Measurements from ENCODE around the gene KIFC3.
A peak's percentile ranks its signal among the peaks of the same experiment; 100 is the strongest.
"Not testable (repeated sequence)": the region's sequence is repeated elsewhere in the genome, so short reads cannot be mapped to it uniquely, and the experiment has no call there.

The KIFC3 gene

DNA sequence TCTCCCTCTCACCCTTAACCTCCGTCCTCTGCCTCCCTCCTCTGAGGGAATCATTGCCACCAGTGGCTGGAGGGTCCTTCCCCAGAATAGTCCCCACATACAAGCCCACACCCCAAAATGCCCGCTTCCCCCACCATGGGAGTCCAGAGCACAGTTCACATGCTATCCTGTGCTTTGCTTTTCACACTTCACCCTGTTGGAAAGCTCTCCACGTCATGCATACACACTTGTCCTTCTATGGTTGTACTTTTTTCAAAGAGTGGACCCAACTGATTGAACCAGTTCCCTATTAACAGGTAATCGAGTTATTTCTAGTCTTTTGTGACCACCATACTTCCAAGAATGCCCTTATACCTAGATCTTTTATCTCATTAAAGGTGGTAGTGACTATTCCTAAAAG lies 23.8 kb upstream of the KIFC3 start:
- DNase-seq (ENCODE audit: insufficient read length, low spot score) (no peak), FAIRE-seq (no peak)

DNA sequence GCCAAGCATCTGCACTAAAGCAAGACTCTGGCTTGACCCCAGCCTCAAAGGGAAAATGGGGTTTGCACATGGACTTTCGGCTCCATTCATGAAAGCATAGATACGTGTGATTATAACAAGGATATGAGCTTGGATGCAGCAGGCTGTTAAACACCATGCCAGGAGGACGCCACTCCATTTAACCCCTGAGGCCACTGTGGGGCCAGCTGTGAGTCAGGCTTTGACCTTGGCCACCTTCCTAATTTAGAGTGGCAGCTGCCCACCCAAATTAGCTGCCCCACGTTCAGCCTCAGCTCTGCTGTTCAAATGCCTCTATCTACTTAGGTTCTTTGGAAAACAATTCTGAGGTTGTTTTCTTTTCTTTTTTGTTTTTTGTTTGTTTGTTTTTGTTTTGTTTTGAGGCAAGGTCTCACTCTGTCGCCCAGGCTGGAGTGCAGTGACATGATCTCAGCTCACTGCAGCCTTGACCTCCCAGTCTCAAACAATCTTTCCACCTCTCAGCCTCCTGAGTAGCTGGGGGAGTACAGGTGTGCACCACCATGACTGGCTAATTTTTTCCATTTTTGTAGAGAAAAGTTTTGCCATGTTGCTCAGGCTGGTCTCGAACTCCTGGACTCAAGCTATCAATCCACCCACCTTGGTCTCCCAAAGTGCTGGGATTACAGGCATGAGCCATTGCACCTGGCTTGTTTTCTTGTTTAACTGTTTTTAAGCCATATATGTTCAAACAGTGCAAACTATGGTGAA lies 23.2 kb upstream of the KIFC3 start:
- FAIRE-seq (peak; percentile 26), DNase-seq (ENCODE audit: insufficient read length, low spot score) (no peak)

DNA sequence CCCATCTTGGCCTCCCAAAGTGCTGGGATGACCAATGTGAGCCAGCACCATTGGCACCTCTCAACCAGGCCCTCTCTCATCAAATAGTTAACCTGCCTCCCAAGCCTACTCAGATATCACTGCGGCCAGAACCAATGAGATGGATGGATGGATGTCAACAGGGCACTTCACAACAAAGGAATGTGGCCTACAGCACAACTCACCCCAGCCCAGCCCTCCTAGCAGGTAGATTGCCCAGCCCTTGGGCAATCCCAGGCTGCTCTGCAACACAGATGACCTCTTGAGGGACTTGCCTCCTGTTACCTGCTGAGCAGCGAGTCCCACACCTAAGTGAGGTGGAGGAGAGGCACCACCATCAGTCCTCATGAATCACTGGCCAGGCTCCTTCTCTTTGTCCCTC lies 22.6 kb upstream of the KIFC3 start:
- DNase-seq (ENCODE audit: insufficient read length, low spot score) (no peak), FAIRE-seq (peak; percentile 70)

DNA sequence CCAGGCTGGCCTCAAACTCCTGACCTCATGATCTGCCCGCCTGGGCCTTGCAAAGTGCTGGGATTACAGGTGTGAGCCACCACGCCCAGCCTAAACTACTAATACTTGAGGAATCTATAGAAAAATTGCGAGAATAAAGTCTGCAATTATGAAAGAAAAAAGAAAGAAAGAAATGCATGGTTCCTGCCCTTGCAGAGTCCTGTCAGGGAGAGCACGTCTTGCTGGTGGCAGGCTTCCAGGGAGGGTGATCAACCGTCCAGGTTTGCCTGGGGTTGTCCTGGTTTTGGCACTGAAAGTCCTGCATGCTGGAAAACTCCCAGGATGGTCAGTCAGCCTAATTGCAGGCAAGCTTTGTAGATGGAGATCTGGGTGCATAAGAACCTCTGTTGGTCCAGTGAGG lies 21.5 kb upstream of the KIFC3 start:
- FAIRE-seq (no peak), DNase-seq (ENCODE audit: insufficient read length, low spot score) (no peak)

DNA sequence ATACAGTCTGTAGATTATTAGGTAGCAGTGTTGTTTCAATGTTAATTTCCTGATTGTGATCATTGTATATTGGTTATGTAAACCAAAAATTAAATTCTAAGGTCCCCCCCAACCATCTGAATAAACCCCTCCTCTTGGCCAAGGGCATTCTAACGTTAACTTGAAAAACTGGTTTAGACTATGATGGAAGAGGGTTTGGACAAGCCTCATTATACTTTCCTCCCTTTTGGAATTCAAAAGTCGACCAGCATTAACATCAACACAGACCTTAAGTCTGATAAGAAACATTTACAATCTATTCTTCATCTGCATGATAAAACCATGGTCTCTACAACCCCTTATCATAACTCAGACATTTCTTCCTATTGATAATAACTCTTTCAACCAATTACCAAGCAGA lies 20.6 kb upstream of the KIFC3 start:
- DNase-seq (ENCODE audit: insufficient read length, low spot score) (no peak), FAIRE-seq (no peak)

DNA sequence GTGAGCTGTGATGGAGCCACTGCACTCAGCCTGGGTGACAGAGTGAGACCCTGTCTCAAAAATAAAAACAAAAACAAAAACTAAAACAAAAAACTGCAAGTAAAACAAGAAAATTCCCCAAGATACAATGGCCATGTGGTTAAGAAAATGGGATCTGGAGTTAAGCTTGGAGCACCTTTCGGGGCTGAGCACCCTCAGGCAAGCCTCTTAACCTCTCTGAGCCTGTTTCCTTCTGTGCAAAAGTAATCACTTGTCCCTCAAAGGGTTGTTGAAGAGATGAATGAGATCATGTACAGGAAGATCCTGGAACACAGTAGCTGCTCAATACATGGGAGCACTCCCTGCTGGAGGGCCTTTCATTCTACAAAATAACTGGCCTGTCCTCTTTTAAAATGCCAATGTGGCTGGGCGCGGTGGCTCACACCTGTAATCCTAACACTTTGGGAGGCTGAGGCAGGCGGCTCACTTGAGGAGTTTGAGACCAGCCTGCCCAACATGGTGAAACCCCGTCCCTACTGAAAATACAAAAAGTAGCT lies 19.8 kb upstream of the KIFC3 start:
- no peak for FAIRE-seq
- DNase-seq (ENCODE audit: insufficient read length, low spot score): no peak

DNA sequence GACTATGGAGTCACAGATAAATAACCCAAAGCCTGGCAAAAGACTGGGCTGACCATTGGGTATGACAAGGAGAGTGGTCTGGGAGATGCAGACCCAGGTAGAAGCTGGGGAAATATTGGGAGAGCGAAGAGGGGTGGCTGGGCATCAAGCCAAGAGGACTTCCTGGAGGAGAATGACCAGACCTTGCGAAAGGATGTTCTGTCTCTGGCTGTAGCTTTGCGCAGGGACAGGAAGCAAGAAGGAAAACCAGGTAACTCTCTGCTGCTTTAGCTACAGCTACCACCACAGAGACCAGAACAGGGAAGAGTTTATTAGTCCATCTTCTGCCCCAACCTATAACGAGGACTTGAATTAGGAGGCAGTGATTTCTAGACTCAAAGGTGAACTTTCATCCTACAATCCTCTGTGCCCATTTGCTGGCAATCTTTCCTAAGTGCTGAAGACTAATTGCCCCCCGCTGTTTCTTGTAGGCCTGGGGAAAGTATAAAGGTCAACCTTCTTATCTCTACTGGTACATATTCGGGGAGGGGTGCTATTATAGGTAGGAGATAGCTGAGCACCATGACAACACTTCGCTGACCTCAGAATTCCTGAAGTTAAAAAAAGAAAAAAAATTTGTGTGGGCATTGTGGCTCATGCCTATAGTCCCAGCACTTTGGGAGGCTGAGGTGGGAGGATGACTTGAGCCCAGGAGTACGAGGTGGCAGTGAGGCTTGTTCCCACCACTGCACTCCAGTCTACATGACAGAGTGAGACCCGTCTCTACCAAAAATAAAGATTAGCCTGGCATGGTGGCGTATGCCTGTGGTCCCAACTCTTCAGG lies 19.1 kb upstream of the KIFC3 start:
- DNase-seq (ENCODE audit: insufficient read length, low spot score) (no peak), FAIRE-seq (no peak)

DNA sequence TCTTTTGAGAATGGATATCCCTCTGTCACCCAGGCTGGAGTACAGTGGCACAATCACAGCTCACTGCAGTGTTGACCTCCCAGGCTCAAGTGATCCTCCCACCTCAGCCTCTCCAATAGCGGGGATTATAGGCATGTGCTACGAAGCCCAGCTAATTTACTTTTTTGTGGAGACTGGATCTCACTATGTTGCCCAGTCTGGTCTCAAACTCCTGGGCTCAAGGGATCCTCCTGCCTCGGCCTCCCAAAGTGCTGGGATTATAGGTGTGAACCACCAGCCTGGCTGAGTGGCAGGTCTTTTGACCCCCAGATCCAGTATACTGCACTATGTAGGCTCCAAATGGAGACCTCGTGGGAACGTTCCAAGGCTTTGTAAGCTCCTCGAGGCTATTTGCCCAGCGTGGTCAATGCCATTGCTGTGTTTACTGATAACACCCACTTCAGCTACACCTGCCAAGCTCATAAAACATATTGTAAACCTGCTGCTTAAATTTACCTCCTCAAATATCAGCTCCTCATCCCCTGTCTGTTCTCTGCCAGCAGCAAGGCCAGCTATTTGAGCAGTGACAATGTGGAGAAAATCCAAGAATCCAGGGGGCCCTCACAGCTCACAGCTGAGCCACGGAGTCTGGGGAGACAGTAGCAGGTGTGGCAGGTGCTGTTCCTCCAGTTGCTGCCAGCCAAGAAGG lies 16.2 kb upstream of the KIFC3 start:
- no peak for DNase-seq (ENCODE audit: insufficient read length, low spot score)

DNA sequence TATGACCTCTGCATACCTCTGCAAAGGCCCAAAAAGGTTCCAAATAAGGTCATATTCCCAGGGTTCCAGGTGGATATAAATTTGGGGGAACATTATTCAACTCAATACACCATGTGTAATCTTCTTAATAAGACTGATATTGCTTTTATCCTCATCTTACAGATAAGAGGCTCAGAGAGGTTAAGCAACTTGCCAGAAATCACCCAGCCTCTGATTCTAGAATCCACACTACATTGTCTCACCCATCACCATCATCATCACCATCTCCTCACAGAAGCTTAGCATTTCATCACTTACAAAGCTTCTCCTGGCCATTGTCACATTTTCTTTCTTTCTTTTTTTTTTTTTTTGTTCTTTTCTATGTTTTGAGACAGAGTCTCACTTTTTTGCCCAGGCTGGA lies 15.4 kb upstream of the KIFC3 start:
- no peak for FAIRE-seq
- no peak for DNase-seq (ENCODE audit: insufficient read length, low spot score)

More for the DNA sequence above, 16.2 kb upstream of the KIFC3 start:
- no peak for FAIRE-seq

DNA sequence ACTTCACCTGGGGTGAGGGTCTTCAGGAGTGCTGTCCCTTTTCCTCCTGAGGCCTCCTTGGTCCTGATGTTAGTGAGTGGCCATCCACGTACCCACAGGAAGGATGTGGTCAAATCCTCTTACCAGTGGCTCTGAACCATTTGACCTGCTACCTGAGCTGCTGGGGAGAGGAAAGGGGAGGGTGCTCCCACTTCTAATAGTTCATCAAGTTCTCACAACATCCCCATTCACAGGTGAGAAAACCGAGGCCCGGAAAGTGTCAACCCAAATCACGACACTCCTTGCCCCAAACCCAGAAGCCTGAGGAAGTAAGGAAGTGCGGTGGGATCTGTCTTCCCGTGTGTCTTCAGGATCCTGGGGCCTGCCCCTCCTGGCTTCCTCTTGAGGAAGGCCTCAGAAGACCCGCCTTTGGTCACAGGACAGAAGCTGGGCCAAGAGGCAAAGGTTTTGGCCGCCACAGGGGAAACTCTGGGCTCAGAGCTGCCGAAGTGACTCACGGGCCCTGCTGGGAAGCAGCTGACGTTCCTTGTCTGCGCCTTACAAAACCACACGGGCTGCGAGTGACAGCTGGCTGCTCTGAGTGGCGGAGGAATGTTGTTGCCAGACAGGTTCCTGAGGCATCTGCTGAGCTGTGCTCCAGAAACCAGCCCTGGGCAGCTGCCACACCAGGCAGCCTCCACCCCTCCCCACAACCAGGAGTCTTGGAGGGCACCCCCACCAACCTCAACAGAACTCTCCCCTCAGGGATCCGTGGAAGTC lies 13.9 kb upstream of the KIFC3 start:
- FAIRE-seq: peak; percentile 97
- DNase-seq (ENCODE audit: insufficient read length, low spot score): peak; percentile 93

DNA sequence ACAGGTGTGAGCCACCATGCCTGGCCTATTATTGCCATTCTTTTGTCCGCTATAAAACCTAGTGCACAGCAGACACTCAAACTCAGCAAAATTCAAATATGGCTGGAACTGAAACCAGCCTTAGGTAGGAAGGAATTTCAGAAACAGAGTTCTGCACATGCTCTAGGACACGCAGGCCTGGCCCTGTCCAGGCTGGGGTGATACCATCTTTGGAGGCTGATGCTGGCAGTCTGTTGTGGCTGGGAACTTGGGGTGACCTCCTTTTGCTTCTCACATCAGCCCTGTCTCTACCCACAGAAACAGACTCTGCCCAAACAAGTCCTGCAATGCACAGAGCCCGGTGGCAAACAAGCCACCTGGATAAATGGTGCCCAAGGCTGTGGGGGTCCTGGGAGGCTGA lies 12.6 kb upstream of the KIFC3 start:
- DNase-seq (ENCODE audit: insufficient read length, low spot score): no peak

DNA sequence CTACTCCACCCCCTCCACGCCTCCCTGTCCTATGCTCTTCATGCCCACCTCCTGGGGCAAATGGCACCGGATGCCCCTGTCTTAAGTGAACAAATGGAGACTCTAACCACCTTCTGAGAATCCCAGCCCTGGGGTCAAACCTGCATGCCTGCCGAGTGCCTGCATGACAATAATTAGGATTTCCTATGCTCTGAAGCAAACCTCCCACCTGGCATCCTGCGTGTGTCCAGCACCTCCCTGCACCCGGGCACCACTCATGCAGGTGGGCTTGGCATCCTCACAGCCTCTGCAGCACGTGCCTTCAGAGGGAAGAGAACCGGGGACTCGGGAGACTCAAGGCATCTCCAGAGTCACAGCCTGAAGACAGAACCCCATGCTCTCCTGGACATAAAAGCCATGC lies 11.2 kb upstream of the KIFC3 start:
- FAIRE-seq: no peak
- no peak for DNase-seq (ENCODE audit: insufficient read length, low spot score)

More for the DNA sequence above, 12.6 kb upstream of the KIFC3 start:
- FAIRE-seq: no peak

DNA sequence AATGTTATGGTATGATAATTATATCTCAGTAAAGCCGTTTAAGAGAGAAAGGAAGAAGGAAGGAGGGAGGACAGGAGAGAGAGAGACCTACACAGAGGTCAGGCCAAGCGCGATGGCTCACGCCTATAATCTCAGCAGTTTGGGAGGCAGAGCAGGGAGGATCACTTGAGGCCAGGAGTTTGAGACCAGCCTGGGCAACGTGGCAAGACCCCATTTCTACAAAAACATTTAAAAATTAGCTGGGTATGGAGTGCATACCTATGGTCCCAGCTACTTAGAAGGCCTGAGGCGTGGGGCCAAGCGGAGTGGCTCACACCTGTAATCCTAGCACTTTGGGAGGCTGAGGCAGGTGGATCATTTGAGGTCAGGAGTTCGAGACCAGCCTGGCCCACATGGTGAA lies 9.0 kb upstream of the KIFC3 start:
- not testable (repeated sequence) for DNase-seq (ENCODE audit: insufficient read length, low spot score); FAIRE-seq

DNA sequence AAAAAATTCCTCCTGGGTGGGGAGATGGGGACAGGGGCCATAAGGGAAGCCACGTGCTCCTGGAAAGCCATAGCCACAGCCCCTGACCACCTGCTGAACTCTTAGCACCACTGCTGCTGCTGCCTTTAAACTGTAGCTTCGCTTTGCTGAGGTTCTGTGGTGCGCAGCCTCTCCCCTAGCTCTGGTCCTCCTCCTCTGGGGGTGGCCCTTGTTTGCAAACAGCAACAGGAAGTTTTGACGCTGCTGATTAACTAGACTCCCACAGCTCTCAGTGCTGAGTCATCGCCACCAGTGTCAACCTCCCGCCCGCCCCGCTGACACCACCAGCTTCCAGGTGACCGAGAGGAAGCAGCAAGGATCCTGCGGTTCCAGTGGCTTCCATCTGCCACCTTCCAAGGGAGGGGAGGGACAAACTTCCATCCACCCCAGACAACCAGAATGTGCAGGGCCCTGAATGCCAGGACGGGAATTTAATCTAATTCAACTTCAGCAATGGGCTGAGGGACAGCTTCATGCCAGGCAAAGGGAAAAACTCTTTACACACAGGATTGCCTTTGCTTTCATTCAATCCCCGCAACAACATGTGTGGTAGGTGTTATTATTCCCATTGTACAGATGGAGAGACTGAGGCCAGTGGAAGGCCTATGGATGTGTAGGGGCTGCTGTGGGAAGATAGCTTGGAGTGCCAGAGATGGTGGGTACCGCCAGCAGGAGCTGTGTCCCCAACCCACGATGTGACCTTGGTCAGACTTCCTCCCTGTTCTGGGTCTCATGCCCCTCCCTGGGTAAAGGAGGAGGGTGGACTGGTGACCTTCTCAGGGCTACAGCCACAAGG lies 8.1 kb upstream of the KIFC3 start:
- FAIRE-seq (peak; percentile 97), DNase-seq (ENCODE audit: insufficient read length, low spot score) (peak; percentile 95)

DNA sequence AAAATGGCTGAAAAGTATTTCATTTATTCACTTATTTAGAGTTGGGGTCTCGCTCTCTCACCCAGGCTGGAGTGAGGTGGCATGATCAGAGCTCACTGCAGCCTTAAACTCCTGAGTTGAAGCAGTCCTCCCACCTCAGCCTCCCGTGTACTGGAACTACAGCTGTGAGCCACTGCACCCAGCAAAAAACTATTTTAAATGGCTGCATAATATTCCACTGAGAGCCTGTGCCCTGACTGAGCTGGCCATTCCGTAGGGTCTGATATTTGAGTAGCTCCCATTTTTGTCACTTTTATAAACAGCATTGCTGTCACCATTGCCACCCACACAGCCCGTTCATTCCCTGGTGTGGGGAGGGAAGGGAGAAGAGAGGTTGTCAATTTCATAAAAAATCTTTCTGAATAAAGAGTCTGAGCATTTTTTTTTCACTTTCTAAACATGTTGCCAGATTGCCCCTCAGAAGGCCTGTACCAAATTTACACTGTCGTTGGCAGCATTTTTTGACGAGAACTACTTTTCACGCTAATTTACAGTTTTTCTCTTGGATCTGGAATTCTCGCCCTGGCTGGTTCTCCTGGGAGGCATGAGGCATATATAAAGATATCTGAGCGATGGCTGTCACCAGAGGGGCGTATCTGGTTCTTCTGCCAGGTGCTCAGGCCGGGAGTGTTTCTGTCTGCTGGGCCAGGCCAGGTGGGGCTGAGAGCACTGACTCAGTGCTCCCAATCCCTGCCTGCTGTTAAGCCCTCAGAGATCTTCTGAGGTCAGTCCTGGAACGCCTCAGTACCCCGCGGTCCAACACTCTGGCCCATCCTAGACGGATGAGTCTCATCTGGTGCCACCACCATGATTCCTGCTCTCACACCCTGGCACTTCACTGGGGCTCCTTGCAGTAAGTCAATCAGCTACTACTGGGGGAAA lies 7.2 kb upstream of the KIFC3 start:
- FAIRE-seq: no peak
- DNase-seq (ENCODE audit: insufficient read length, low spot score): no peak

DNA sequence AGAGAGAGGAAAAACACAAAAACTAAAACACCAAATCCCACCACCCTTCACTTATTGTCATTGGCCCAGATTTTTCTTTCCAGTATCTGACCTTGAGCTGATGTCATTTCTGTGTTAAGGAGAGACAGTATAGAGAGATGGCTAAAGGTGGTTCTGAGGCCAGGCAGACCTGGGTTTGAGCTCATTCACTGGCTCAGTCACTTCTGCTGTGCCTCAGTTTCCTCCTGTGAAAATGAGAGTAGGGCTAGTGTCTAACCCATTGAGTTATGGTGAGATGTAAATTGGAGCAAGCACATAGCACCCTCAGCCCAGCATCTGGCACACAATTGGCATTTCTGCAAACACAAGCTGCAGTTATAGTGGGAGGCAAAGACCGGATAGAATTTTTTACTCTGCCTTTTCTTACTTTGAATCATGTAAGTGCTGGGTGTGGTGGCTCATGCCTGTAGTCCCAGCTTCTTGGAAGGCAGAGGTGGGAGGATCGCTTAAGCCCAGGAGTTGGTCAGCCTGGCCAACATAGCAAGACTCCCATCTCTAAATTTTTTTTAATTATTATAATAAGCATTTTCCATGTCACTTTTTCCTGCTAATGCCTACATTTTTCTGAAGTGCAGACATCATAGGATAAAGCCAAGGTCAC lies 6.4 kb upstream of the KIFC3 start:
- FAIRE-seq: no peak
- DNase-seq (ENCODE audit: insufficient read length, low spot score): no peak

DNA sequence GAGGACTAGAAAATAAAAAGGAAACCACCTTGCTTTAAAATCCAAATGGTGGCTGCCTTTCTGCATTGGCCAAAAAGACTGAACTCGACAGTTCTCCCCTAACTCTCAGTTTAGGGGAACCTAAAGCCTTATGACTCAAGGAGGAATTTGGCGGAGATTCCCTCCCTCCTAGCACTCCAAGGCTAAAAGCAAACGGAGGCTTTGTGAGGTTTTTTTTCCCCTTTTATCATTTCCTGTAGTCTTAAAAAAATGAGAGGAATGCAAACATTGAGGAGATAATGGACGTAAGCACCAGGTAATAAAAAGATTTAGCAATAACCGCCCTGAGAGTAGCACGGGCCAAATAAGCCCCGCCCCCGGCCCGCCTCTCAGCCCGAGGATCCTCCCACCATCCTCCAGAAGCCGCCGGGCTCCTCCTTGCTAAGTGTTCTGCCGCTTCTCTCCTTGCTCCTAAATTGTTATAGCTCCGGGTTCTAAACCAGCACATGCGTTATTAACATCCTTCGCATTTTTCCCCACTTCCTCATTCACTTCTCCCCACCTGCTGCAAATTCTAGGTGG lies 5.8 kb upstream of the KIFC3 start:
- no peak for FAIRE-seq
- DNase-seq (ENCODE audit: insufficient read length, low spot score): peak; percentile 95

Measured in HTR-8/SVneo (cell line).